GM18519 (cell line): Measurements from ENCODE around the gene APOBEC3H.

Experiments
- ATAC-seq: cut with Tn5 transposase; IDR thresholded peaks from one replicate; pipeline ENCODE4 v1.9.1; 2021; ENCODE audit warnings: mild to moderate bottlenecking, moderate library complexity; ENCODE audit not compliant: unreplicated experiment, low FRiP score

The APOBEC3H gene

DNA sequence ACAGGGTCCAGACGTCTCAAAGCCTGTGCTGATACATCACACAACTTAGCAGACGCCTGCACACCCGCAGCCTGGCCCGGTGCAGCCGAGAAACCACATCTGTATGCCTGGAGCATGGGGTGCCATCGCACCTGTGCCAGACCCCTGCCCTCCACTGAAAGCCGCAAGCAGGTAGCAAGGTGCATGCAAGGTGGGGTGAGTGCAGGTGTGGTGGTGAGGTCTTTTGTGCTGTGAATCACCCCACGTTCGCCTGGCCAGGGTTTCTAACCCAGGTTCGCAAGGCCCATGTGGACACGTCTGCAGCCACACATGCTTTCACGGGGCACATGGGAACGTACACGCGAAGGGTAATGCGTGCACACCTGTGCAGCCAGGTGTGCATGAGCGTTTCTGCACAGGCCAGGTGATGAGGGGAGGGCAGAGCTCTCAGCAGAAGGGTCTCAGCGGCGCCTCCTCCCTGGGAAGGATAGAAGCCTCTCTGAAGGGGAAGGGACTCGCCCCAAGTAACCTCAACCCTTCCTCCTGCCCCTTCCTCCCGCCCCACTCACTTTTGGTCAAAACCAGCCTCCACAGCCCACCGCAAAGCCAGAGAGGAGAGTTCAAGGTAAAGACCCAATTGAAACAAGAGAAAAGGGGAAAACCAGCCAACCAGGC, 36.0 kb downstream of the APOBEC3H start:
- ATAC-seq, result no peak

DNA sequence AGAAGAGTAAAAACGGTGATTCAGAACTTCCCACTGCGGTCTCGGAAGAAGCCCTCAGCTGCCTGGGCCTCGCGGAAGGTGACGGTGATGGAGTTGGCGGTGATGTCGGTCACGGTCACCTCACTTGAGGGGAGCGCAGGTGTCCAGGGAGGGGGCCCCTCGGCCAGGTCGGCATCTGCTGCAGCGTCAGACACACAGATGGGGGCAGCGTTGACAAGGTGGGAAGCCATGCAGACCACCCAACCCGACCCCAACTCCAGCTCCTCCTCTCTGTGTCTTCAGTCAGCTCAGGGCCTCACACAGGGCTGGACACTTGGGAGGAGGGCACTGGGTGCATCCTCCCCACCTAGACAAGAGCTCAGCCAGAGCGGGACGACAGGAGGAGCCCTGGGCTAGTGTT, 36.8 kb downstream of the APOBEC3H start:
- ATAC-seq, result no peak

DNA sequence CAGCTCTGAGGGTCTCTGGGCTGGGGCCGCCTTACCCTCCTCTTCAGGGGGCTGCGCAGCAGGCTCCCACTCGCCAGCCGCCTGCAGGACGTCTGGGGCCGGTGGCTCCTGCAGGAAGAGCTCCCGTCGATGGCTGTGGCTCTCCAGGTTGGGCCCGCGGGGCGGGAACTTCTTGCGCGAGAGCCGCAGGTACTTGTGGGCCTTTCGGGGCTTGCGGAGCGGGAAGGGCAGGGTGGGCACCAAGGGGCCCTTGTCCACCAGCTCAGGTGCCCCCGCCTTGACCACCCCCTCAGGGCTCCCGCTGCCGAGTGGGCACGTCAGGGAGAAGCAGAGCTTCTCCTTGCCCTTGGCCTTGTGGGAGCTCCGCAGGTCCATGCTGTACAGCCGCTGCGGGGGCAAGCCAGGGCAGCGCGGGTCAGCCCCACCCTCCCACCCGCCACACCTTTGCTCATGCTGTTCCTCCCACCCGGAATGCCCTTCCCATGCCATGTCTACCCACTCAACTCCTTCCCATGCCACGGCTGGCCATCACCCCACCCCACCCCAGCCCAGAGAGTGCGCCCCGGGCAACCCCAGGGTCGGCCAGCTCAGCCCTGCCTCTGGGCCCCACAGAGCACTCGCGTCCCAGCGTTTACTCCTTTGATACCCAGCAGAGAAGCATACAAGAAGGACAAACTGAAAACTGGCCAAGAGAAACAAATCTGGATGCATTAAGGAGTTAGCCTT, 37.5 kb downstream of the APOBEC3H start:
- ATAC-seq, result no peak

DNA sequence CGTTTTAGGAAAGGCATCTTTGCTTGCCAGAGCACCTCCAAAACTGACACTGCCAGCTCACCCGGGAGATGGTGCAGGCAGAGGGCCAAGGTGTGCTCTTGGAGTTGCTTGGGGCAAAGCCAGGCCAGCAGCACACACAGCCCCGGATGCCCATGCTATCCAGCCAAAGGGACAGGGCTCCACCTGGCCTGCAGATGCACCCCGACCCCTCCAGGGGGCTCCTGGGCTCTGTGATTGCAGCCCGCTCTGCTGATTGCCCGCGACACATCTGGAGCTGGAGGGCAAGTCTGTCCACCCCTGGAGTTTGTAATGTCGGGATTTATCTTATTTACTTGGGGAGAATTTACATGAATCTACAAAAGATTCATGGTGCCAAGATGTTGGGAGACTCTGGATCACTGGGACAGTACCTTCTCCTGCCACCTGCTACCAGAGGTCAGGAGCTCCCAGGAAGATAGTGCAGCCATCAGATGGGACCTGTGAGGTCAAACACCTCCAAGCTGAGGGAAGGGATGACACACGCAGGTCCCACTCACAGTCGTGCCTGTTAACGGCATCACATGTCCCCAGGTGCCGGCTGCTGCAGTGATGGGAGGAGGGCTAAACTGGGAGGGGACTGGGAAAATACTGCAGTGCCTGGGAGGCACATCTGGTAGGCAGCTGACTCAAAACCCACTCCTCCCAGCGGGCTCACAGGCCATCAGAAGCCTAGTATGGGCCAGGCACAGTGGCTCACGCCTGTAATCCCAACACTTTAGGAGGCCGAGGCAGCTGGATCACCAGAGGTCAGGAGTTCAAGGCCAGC, 38.2 kb downstream of the APOBEC3H start:
- no peak for ATAC-seq

DNA sequence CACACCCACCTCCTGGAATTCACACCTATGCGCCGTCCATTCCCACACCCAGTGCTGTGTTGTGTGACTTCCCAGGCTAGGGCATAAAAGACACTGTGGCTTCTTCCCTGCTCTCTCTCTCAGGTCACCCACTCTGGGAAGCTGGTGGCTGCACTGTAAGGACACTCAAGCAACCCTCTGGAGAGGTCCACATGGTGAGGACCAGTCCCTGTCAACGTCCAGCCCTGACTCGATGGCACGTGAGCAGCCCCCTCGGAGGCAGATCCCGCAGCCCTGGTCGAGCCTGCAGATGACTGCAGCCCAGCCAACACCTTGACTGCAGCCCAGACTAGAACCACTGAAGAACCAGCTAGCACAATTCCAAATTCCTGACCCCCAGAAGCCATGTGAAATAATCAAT, 39.3 kb downstream of the APOBEC3H start:
- no peak for ATAC-seq

DNA sequence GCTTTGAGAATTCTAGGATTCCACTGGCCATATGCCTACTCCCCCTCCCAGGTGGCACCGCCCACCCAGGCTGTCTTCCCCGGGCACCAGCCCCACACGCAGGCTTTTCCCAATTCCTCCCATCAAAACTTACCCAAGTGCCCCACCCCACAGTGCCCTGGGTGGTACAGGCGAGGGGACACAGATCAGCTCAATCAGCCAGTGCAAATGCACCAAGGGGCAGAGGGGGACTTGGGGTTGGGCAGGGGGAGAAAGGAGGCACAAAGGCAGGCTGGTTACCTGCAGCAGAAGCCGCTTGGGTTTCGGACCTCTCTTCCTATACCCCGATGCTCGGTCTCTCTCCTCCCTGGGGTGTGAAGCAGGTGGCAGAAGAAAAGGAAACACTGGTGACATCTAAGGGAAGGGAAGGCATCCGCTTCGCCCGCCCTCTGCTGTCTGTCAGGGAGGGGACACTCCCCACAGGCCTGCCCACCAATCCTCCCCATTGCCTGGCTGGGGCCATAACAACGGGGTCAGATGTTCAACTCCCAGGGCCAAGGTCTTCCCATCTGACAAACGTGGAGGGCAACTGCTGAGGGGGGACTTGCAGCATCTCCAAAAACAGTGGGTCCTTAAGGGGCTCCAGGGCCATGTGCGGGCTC, 41.4 kb downstream of the APOBEC3H start:
- no peak for ATAC-seq

DNA sequence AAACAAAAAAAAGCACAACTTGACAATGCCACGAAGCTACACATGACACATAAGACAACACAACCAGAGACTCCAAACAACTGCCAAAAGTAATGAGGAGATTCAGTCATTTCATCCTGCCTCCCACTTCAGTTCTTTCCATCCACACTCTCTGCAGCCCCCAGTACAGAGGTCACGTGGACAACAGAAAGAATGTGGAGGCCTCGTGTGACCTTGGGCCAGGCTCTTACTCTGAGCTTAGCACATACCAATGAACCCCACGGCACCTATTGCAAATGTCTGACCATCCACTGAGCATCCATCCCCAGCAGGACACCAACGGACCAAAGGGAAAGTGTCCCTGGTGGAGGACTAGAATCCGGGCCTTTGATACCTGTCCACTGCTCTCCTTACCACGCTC, 42.9 kb downstream of the APOBEC3H start:
- no peak for ATAC-seq

DNA sequence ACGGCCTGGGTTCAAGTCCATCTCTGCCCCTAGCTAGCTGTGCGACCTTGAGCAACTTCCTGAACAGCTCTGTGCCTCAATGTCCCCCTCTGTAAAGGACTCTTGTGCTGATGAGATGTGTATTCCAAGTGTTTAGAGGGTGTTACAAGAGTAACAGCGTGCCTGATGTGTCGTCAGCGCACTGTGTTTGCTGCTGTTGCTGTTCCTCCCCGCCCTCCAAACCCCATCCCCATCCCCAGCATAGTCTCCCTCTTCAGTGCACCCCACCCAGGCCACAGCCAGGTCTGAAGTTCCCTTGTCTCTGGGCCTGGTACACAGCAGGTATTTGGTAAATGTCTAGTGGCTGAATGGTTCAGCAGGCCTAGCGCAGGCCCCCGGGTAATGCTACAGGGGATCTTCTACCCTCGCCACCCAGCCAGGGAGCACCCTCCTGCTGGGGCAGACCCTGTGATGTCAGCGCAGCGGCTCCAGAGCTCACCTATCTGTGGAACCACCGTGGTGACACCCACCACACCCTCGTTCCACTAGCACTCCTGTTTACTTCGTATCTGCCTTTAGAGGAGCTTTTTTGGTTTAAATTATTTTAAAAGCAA, 45.1 kb downstream of the APOBEC3H start:
- ATAC-seq, result no peak

DNA sequence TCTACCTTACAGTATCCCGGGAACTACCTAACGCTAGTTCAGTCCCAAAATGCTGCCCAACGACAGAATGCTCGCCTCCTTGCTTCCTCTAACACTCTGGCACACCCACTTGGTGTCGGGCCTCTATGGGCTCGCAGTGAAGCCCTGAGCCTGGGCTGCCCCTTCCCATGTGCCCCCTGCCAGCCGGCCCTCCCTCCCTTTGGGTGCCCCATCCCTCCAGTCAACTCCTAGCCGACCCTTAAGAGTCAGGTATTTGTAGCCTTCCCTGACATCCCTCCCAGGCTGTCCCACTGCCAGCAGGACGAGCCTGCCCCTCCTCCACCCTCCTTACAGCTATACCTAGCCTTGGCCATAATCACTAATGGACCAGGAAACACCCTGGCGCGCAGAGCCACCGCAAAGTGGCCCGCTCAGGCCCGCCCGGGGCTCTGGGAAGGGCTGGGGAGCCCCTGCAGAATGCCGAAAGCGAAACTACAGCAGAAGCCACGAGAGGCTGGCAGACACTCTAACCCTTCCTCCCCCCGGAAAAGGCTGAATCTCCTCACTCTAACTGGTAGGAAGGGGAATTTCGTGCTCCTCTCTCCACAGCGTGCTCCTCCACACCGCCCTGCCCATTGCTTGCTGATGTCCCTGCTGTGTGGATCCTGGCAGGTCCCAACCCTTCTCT, 47.2 kb downstream of the APOBEC3H start:
- no peak for ATAC-seq

DNA sequence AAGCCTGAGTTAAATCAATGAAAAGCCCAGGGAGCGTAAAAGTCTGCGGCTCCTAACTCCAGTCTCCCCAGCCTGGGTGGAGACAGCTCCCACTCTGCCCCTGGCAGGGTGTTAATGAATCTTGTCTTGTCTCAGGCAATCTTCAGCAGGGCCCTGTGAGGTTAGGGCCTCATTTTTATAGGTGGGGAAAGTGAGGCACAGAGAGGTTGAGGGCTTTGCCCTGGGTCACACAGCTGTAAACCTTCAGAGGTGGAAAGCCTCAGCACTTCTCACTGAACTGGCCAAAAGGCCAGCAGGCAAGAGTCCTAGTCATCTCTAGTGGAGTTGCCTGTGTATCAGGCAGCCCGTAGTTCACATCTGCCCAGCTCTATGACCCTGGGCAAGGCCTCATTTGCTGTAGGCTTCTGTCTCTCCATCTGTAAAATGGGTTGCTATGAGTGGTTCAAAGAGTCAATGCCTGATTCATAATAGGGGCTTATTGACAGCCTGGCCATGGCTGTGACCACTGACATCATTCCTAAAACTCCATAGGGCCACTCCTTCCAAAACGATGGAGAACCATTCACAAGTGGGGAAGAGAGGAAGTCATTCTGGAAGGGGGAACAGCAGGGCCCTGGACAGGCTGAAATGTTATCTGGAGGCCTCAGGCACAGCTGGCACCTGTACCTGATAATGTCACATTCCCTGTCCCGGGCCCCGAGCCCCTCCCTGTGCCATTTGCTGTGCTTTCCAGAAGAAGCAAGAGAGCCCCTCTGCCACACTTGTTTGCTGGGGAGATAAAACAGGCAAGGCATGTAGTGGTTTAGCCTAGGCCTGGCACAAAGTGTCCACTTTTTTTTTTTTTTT, 49.4 kb downstream of the APOBEC3H start:
- no peak for ATAC-seq

DNA sequence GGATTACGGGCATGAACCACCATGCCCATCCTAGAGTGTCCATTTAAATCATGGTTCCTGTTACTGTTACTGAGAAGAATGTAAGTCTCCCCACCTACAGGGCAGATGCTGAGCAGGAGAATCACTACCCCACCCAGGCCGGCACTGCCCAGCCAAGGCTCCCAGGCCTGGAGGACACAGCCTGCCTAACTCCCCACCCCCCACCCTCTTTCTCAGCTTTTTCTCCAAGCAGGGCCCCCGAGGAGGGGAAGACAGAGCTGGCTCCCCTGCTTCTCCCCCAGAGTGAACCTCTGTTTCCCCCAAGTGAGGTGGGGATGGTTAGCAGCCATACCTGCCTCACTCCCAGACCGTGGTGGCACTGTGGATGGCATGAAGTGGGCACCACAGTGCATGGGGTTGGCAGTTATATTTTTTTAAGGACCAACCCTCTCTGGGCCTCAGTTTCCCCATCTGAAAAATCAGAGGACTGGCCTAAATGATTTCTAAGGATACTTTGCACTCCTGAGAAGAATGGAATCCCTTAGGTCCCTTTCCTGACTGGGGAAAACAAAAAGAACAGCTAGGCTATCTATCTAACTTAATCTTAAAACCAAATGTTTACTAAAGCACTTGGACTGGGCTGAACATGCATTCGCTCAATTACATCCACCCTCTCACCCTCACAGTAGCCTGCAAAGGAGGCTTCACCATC, 50.4 kb downstream of the APOBEC3H start:
- ATAC-seq, result no peak

DNA sequence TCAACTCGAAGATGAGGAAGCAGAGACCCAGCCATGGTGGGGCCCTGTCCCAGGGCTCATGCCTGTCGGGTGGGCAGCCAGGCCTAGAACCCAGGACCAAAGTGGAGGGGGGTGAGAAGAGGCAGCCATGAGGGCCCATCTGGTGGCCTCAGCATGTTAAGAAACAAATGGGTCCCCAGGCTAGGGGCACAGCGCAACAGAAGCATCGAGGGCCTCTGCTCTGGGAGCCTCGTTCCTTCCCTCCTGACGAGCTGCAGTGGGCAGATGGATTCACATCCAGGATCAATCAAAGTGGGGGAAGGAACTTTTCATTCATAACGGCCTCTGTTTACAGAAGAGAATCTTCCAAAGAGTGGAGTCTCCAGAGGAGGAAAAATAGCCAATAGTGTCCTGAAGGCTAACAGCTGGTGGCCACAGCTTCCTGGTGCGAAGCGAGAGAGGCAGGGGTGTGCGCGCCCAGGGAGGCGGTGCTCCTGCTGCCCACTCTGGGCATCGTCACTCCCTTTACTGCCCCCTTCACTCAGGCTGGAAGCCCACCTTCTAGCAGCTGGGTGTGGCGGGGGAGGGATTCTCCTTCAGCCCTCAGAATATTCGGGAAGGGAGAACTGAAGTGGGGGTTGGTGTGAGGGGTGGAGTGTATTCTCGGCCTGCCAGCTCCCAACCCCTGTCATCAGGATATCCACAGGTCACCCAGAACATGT, 51.1 kb downstream of the APOBEC3H start:
- ATAC-seq, result no peak

DNA sequence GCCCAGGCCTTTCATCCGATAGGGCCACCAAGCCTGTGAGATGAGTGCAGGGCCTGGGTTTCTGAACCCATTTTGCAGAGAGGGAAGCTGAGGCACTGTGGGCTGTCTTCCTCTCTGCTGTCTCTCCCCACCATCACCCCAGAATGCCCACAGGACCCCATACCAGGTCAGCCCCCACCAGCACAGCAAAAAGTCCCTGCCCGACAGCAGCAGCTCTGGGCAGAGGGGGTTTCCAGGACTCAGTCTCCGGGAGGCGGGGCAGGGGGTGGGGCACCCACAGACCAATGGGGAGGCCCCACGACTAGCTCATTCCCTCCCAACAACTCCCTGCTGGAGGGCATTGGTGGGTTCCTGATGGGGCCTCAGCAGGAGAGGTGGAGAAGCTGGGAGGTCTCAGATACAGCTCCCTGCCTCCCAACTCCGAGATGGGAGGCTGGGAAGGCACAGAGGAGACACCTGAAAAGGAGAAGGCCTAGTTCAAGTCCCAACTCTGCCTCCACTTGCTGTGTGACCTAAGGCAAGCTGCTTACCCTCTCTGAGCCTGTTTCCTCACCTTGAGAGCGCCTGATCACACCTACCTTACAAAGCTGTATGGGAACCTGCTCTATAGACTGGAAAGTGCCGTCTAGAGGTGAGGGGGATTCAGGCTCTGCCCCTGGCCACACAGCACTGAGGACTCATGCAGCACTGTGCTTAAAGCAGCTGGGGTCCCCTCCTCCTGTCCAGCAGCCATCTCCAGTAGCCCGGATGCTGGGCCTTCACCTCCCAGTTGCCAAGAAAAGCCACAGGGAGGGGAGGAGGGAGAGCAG, 51.9 kb downstream of the APOBEC3H start:
- no peak for ATAC-seq

DNA sequence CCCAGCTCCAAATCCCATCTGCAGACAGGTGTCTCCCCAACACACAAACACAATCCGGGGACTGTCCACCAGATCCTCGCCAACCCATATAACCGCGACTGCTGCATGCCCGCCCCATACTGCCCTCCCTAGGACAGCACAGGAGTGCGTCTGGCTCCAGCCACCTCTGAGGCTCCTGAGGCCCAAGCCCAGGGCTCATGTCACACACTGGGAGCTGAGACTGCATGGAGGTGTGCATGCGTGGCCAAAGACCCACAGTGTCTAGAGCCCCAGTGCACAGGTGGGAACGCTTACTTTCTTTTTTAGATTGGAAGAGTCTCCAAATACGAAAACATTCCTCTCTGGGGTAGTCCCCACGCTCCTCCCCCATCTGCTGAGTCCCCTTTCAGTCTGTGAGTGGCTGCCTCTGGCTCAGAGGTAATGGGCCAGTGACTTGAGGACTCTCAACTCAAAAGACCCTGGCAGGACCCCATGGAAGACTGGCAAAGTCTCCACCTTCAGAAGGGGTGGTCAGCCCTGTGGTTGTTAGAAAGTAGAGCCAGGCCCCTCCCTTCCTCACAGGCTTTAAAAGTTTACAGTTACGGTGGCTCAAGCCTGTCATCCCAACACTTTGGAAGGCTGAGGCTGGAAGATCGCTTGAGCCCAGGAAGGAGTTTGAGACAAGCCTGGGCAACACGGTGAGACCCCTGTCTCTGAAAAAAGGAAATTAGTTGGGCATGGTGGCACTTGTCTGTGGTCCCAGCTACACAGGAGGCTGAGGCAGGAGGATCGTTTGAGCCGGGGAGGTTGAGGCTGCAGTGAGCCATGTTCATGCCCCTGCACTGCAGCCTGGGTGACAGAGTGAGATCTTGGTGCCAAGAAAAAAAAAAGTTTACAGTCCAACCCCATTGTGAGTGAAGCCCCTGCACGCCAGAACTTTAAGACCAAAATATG, 53.1 kb downstream of the APOBEC3H start:
- ATAC-seq, result no peak

DNA sequence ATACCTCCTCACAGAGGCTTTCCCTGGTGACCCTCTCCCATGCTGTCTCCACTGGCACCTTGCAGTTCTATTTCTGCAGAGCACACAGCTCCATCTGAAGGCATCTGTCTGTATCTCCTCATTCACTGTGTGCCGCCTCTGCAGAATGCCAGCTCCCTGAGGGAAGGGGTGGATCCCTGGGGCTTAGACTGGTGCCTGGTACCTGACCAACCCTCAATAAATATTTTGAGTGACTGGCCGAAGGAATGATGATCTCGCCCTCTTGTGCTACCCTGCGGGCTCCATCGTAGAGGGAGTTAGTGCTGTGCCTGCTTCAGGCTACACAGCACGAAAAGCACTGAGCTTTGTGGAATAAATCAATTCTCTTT, 53.8 kb downstream of the APOBEC3H start:
- no peak for ATAC-seq

DNA sequence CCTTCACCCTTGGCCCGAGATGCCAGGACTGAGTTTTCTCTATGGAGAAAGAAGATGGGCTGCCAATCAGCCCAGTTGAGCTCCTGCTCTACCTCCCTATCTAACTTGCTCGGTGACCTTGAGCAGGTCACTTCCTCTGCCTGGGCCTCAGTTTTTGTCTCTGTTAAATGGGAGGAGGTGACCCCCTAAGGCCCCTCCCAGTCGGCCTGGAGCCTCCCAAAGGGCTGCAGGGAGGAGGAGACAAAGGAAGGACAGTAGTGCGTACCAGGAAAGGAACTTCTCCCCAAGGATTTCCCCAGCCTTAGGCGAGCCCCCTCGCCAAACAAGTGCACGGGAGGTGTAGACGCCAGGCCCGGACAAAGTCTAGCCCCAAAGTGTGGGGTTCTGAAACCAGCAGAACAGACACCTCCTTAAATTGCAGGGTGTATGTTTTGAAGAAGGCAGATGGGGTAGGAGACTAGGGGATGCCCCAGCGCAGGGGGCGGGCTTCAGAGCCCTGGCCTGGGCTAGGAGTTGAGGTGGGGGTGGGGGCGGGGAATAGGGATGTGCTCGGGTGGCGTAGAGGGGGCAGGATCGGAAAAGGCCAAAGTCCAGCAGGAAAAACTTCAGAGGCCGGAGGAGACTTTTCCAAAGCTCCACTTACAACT, 54.4 kb downstream of the APOBEC3H start:
- no peak for ATAC-seq
